Adrenal gland (tissue), 12 donors: ENCODE results near the gene DOCK10. TPM values are rescaled to one million over a fixed set of nuclear protein-coding genes. Genes with fewer than 3 reads are reported as not detected.

Experiments used
- DNase-seq, 7 donors: peaks; one replicate each; pipeline ENCODE4 v3.0.0-alpha.2; 2019 to 2020
- H3K27ac ChIP-seq, 5 donors: fragments of 200-600 bp; sonication (generic) in 4 of 5; 1 replicate in 3 of 5; 2 replicates in 2 of 5; pipeline versions ENCODE4 v1.5.1 to v1.8.0; 2016 to 2020; ENCODE audit warnings: mild to moderate bottlenecking in 1 of 5
- H3K27me3 ChIP-seq: fragments of 200-600 bp; 2 replicates; pipeline ENCODE4 v1.8.0; 2021
- H3K36me3 ChIP-seq, 2 donors: fragments of 200-600 bp; replicated peaks in 1 of 2; 1 replicate in 1 of 2; 2 replicates in 1 of 2; pipeline versions ENCODE4 v1.5.1 to v1.8.0; 2018 to 2022
- H3K4me1 ChIP-seq, 2 donors: fragments of 200-600 bp; replicated peaks in 1 of 2; 1 replicate in 1 of 2; 2 replicates in 1 of 2; pipeline versions ENCODE4 v1.5.1 to v1.8.0; 2018 to 2021
- H3K4me3 ChIP-seq, 4 donors: fragments of 200-600 bp; sonication (generic) in 3 of 4; one replicate each; pipeline ENCODE4 v1.5.1; 2016 to 2018
- H3K9me3 ChIP-seq, 3 donors: fragments of 200-600 bp; sonication (generic) in 1 of 3; replicated peaks in 1 of 3; 1 replicate in 2 of 3; 2 replicates in 1 of 3; pipeline versions ENCODE4 v1.5.1 to v1.8.0; 2016 to 2021
- POLR2A ChIP-seq, 2 donors: fragments of 450-650 bp; IDR thresholded peaks; one replicate each; pipeline ENCODE4 v1.6.1; 2017; ENCODE audit warnings: antibody characterized with exemption in 2 of 2, mild to moderate bottlenecking in 2 of 2, moderate library complexity in 1 of 2
- WGBS, 4 donors: extraction: QIAGEN DNeasy Blood & Tissue Kit in 2 of 4; methylation state at CpG; one replicate each; pipeline versions ENCODE4 v1.1.5 to v1.1.7; 2013 to 2017; 5-methylcytosine and 5-hydroxymethylcytosine counted together
- intact Hi-C, 2 donors: fragments of 100-400 bp; cut with DNase I; formaldehyde crosslinking; loops; one replicate each; pipeline versions ENCODE4 v1.14.1 to v1.15.0; 2022 to 2023
- polyA plus RNA-seq, 3 donors: library from polyadenylated mRNA; stranded (reverse); fragments of 200-250 nt in 2 of 3; fragments of 350-450 nt in 1 of 3; fragmentation: Illumina TruSeq in 1 of 3; extraction: RNeasy Lipid Tissue Mini Kit (QIAGEN cat#74804) in 1 of 3; gene quantifications; one replicate each; pipeline ENCODE4 v1.2.3, GENCODE V29; 2013 to 2014
- total RNA-seq, 9 donors: library from RNA; depleted of rRNA in 4 of 9; stranded (reverse); fragments of >200 nt in 4 of 9; fragments of 120-200 nt in 1 of 9; fragmentation: NEBNext Ultra II Directional in 1 of 9; extraction: Animal tissue kit (Norgen Biotek cat#: 25700) in 1 of 9; gene quantifications; one replicate each; pipeline versions ENCODE4 v1.1.0 to v1.2.4, GENCODE V29; 2013 to 2023
- TF ChIP-seq, protein P1 (sequence below), 6 experiments: fragments of 450-650 bp in 4 of 6; fragments of 200-600 bp in 2 of 6; sonication (generic) in 1 of 6; IDR thresholded peaks; 1 replicate in 5 of 6; 2 replicates in 1 of 6; pipeline versions ENCODE4 v1.5.1 to v1.8.0; 2016 to 2021; ENCODE audit warnings: antibody characterized with exemption in 6 of 6, mild to moderate bottlenecking in 2 of 6, moderate library complexity in 1 of 6
- donor health status: healthy with polysubstance abuse.
- donor health status: Bipolar disorder and iron deficiency.
- donor health status: DM: yes; HTN: yes; CAD: no.
- donor health status: DM: no; HTN: no; CAD: no.
- donor health status: DM: no; HTN: no; CAD: no.
- donor health status: DM: yes; HTN: yes; CAD: no.

DOCK10 gene
- total and polyA plus RNA-seq, 12 donors, result 6.2 to 40.8 (median 20.0) TPM

DNA sequence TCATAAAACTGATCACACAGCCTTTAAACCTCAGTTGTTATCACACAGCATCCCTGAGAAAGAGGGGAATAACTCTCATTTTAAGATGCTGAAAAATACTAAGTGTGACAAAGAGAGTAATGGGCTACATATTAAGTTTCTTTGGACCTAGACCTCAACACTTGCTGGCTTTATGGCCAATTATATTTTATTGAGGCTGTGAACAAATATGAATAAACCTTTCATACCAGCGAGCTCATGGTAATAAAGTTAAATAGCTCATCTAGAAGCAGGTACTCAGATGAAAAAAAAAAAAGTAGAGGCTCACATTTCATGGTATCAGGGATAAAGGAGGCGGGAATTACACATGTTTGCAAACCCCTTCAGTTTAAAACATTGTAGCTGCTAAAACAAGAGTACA is 75.7 kb downstream of the DOCK10 start:
- no peaks in the 10 kb centered on the region for H3K9me3 ChIP-seq
- no peak for TF ChIP-seq POLR2A (IDR thresholded peaks at IDR 0.05)
- TF ChIP-seq, protein P1, sequence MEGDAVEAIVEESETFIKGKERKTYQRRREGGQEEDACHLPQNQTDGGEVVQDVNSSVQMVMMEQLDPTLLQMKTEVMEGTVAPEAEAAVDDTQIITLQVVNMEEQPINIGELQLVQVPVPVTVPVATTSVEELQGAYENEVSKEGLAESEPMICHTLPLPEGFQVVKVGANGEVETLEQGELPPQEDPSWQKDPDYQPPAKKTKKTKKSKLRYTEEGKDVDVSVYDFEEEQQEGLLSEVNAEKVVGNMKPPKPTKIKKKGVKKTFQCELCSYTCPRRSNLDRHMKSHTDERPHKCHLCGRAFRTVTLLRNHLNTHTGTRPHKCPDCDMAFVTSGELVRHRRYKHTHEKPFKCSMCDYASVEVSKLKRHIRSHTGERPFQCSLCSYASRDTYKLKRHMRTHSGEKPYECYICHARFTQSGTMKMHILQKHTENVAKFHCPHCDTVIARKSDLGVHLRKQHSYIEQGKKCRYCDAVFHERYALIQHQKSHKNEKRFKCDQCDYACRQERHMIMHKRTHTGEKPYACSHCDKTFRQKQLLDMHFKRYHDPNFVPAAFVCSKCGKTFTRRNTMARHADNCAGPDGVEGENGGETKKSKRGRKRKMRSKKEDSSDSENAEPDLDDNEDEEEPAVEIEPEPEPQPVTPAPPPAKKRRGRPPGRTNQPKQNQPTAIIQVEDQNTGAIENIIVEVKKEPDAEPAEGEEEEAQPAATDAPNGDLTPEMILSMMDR (IDR thresholded peaks at IDR 0.05), result no peak
- H3K27me3 ChIP-seq, result no peaks in the 10 kb centered on the region
- no peak overlapping the region for H3K4me3 ChIP-seq
- WGBS, 4 donors, result 95 to 96% (median 95%) methylated on average over 2 of the region's 2 CpGs
- DNase-seq, result no peak
- no peak overlapping the region for H3K27ac ChIP-seq
- intact Hi-C loops, result no loop called here
- H3K4me1 ChIP-seq, result peaks cover 0 to 6% of the 10 kb centered on the region in 2 donors
- no peaks in the 10 kb centered on the region for H3K36me3 ChIP-seq

DNA sequence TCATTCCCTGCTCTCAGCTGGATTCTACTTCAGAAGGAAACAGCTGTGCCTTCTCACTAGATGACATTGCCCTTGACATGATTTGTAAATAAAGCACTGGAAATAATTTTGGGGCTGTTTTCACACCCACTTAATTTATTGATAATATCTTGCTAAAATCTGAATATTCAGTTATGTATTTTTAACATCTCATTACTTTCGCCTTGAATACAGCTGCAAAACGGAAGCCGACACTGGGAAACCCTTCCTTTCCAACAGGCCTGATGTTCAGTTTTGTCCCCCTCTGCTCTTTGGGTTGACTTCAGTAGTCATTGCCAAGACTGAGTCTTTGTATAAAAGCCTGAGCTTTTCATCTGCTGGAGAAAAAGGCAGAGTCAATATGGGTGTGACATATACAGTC is 82.7 kb downstream of the DOCK10 start:
- Histone ChIP-seq H3K27ac (no peak overlapping the region), H3K4me1 (peaks cover 0 to 16% of the 10 kb centered on the region in 2 donors), H3K36me3 (no peaks in the 10 kb centered on the region), H3K4me3 (no peak overlapping the region), H3K9me3 (no peaks in the 10 kb centered on the region), H3K27me3 (no peaks in the 10 kb centered on the region)
- TF ChIP-seq POLR2A (IDR thresholded peaks at IDR 0.05), result no peak
- TF ChIP-seq, protein P1 (IDR thresholded peaks at IDR 0.05), result no peak
- WGBS, 4 donors, result 78 to 95% (median 91%) methylated on average over 3 of the region's 3 CpGs
- intact Hi-C loops, result no loop called here
- DNase-seq, result no peak

DNA sequence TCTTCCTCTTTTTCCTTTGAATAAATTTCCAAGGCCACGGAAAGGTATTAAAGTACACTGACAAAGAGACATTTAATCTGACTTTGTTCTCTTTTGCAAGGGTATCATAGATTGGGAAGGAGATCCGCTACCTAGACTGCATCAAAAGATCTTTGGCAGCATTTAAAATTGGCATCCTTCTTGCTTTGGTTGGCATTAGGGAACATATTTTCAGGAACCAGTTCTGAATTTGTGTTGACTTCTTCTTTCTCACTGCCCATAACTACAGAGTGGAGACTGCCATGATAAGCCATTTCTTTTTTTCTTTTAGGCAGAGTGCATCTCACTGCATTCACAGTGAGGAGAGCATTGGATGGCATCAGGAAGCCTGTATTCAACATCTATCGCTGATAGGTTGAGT is 83.4 kb downstream of the DOCK10 start:
- no peaks in the 10 kb centered on the region for H3K27me3 ChIP-seq
- peak overlapping the region in 1 of 5 donors; percentile 17 for H3K27ac ChIP-seq
- H3K4me3 ChIP-seq, result no peak overlapping the region
- no peaks in the 10 kb centered on the region for H3K9me3 ChIP-seq
- no peak for DNase-seq
- peaks cover 0 to 16% of the 10 kb centered on the region in 2 donors for H3K4me1 ChIP-seq
- TF ChIP-seq, protein P1 (IDR thresholded peaks at IDR 0.05), result no peak
- TF ChIP-seq POLR2A (IDR thresholded peaks at IDR 0.05), result no peak
- WGBS, 4 donors, result 54 to 70% (median 63%) methylated on average over 3 of the region's 3 CpGs
- no peaks in the 10 kb centered on the region for H3K36me3 ChIP-seq
- intact Hi-C loops, result no loop called here

DNA sequence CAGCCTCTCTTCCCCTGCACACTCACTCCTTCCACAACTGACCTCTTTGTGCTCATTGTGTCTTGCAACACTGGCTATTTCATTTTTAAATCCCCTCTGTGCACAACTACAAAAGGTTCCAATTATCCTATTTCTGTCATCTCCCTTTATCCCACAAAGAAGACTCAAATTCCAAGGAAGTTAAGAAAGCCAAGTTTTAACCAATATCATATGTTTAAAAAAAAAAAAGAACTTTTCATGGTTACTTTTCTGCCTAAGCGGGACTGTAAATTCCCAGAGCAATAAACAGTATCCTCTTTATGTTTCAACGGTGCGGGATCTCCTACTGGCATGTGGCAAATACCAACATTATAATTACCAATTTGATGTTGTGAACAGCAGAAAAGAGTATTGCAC is 83.8 kb downstream of the DOCK10 start:
- 69 to 86% (median 82%) methylated on average over 3 of the region's 3 CpGs for WGBS, 4 donors

More for the DNA sequence above, 83.8 kb downstream of the DOCK10 start:
- H3K27me3 ChIP-seq, result no peaks in the 10 kb centered on the region
- H3K9me3 ChIP-seq, result no peaks in the 10 kb centered on the region
- no peak for DNase-seq
- peak overlapping the region in 1 of 5 donors; percentile 17 for H3K27ac ChIP-seq
- no peaks in the 10 kb centered on the region for H3K36me3 ChIP-seq
- peaks cover 0 to 16% of the 10 kb centered on the region in 2 donors for H3K4me1 ChIP-seq
- intact Hi-C loops, result no loop called here
- H3K4me3 ChIP-seq, result no peak overlapping the region
- no peak for TF ChIP-seq POLR2A (IDR thresholded peaks at IDR 0.05)
- TF ChIP-seq, protein P1 (IDR thresholded peaks at IDR 0.05), result no peak
